Measurements from ENCODE around the gene JAZF1. TPM values are rescaled to one million over a fixed set of nuclear protein-coding genes. Genes with fewer than 3 reads are reported as not detected.

JAZF1 gene
- polyA plus RNA-seq, 1 experiment: 18.0 TPM

GRCh38 chr7:28013441-28013840, 167.2 kb downstream of the JAZF1 start:
- TF ChIP-seq, protein P1, sequence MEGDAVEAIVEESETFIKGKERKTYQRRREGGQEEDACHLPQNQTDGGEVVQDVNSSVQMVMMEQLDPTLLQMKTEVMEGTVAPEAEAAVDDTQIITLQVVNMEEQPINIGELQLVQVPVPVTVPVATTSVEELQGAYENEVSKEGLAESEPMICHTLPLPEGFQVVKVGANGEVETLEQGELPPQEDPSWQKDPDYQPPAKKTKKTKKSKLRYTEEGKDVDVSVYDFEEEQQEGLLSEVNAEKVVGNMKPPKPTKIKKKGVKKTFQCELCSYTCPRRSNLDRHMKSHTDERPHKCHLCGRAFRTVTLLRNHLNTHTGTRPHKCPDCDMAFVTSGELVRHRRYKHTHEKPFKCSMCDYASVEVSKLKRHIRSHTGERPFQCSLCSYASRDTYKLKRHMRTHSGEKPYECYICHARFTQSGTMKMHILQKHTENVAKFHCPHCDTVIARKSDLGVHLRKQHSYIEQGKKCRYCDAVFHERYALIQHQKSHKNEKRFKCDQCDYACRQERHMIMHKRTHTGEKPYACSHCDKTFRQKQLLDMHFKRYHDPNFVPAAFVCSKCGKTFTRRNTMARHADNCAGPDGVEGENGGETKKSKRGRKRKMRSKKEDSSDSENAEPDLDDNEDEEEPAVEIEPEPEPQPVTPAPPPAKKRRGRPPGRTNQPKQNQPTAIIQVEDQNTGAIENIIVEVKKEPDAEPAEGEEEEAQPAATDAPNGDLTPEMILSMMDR (IDR thresholded peaks at IDR 0.05; ENCODE audit: low read depth, low read length): no peak
- no peaks in the 10 kb centered on the region for H3K9me3 ChIP-seq (ENCODE audit: control insufficient read depth, insufficient read depth, low read length)
- no peak for DNase-seq (ENCODE audit: low read depth, low spot score)
- ChIA-PET POLR2A (no interaction called here), CTCF (interaction anchor here (0.6 kb wide), 2 partner anchors 10 to 302 kb away, joined by 3 to 10 read pairs; no protein-coding TSS in a partner anchor)
- no peak overlapping the region for H3K4me3 ChIP-seq (ENCODE audit: low read depth, low read length)
- H3K27ac ChIP-seq (ENCODE audit: low read depth, low read length): no peak overlapping the region
- H3K27me3 ChIP-seq (ENCODE audit: control insufficient read depth, insufficient read depth, low read length): no peaks in the 10 kb centered on the region

DNA sequence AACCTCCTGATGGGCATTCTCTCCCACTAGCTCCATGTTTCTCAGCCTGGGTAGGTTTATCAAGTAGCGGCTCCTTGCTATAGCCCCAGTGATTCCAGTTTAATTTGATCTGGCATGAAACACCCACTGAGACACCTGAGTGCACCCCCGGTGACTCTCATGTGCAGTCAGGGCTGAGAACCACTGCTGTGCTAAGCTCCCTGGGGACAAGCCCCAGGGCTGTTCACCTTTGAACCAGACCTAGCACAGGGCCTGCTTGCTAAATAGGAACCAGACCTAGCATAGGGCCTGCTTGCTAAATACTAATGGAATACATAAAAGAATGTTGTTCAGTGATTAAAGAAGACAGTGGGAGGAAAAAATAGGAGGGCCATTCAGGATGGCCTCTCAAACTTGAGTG, 167.6 kb downstream of the JAZF1 start:
- no peak for DNase-seq (ENCODE audit: low read depth, low spot score)
- Histone ChIP-seq H3K4me3 (ENCODE audit: low read depth, low read length) (no peak overlapping the region), H3K27ac (ENCODE audit: low read depth, low read length) (no peak overlapping the region), H3K27me3 (ENCODE audit: control insufficient read depth, insufficient read depth, low read length) (no peaks in the 10 kb centered on the region), H3K9me3 (ENCODE audit: control insufficient read depth, insufficient read depth, low read length) (no peaks in the 10 kb centered on the region)
- ChIA-PET POLR2A (no interaction called here), CTCF (interaction anchor here (1.5 kb wide), 1 partner anchor 817 kb away, joined by 5 read pairs; no protein-coding TSS in a partner anchor)
- TF ChIP-seq, protein P1 (IDR thresholded peaks at IDR 0.05; ENCODE audit: low read depth, low read length): no peak

GRCh38 chr7:28008911-28009310, 171.7 kb downstream of the JAZF1 start:
- CTCF ChIA-PET: interaction anchor here (0.8 kb wide), 1 partner anchor 11 kb away, joined by 3 read pairs; no protein-coding TSS in a partner anchor
- DNase-seq (ENCODE audit: low read depth, low spot score): no peak
- POLR2A ChIA-PET: no interaction called here
- no peaks in the 10 kb centered on the region for H3K9me3 ChIP-seq (ENCODE audit: control insufficient read depth, insufficient read depth, low read length)
- H3K27ac ChIP-seq (ENCODE audit: low read depth, low read length): no peak overlapping the region
- no peaks in the 10 kb centered on the region for H3K27me3 ChIP-seq (ENCODE audit: control insufficient read depth, insufficient read depth, low read length)
- no peak overlapping the region for H3K4me3 ChIP-seq (ENCODE audit: low read depth, low read length)
- TF ChIP-seq, protein P1 (IDR thresholded peaks at IDR 0.05; ENCODE audit: low read depth, low read length): no peak

GRCh38 chr7:28008171-28008570, 172.4 kb downstream of the JAZF1 start:
- TF ChIP-seq, protein P1 (IDR thresholded peaks at IDR 0.05; ENCODE audit: low read depth, low read length): no peak
- Histone ChIP-seq H3K27ac (ENCODE audit: low read depth, low read length) (no peak overlapping the region), H3K4me3 (ENCODE audit: low read depth, low read length) (no peak overlapping the region), H3K27me3 (ENCODE audit: control insufficient read depth, insufficient read depth, low read length) (no peaks in the 10 kb centered on the region), H3K9me3 (ENCODE audit: control insufficient read depth, insufficient read depth, low read length) (no peaks in the 10 kb centered on the region)
- POLR2A ChIA-PET: no interaction called here
- no peak for DNase-seq (ENCODE audit: low read depth, low spot score)
- CTCF ChIA-PET: interaction anchor here (0.8 to 1.0 kb wide), 2 partner anchors 12 to 13 kb away, joined by 3 read pairs; no protein-coding TSS in a partner anchor

- H3K4me3 ChIP-seq (ENCODE audit: low read depth, low read length): no peak overlapping the region
- DNase-seq (ENCODE audit: low read depth, low spot score): no peak
- ChIA-PET CTCF (no interaction called here), POLR2A (no interaction called here)
- H3K27ac ChIP-seq (ENCODE audit: low read depth, low read length): no peak overlapping the region
- H3K9me3 ChIP-seq (ENCODE audit: control insufficient read depth, insufficient read depth, low read length): no peaks in the 10 kb centered on the region
- TF ChIP-seq, protein P1 (IDR thresholded peaks at IDR 0.05; ENCODE audit: low read depth, low read length): no peak
- no peaks in the 10 kb centered on the region for H3K27me3 ChIP-seq (ENCODE audit: control insufficient read depth, insufficient read depth, low read length)
These were observed 174.1 kb downstream of the JAZF1 start for GRCh38 chr7:28006491-28006890.

Measured in AG04450 (cell line).